ENCODE measurements around the gene EDC4. TPM values are rescaled to one million over a fixed set of nuclear protein-coding genes. Genes with fewer than 3 reads are reported as not detected.

EDC4 gene
- total RNA-seq, 2 donors from 2014 or later = 58.6 to 96.5 TPM

GRCh38 chr16:67928147-67928546 is 55.3 kb downstream of the EDC4 start:
- TF ChIP-seq CTCF (IDR thresholded peaks at IDR 0.05) = no peak
- H3K4me3 ChIP-seq = no peak overlapping the region
- H3K27me3 ChIP-seq = no peaks in the 10 kb centered on the region
- no peaks in the 10 kb centered on the region for H3K4me1 ChIP-seq
- no peak overlapping the region for H3K27ac ChIP-seq
- H3K36me3 ChIP-seq = no peaks in the 10 kb centered on the region
- DNase-seq = no peak
- intact Hi-C loops (cut with DNase I) = loop anchor here (2.0 to 10.0 kb wide), 3 partner anchors 45 to 251 kb away; no protein-coding TSS in a partner anchor
- H3K9me3 ChIP-seq = no peaks in the 10 kb centered on the region
- peak overlapping the region in 1 of 2 donors; percentile 49 for H3K9ac ChIP-seq (ENCODE audit: low read depth in 2 of 2, low read length in 2 of 2)

DNA sequence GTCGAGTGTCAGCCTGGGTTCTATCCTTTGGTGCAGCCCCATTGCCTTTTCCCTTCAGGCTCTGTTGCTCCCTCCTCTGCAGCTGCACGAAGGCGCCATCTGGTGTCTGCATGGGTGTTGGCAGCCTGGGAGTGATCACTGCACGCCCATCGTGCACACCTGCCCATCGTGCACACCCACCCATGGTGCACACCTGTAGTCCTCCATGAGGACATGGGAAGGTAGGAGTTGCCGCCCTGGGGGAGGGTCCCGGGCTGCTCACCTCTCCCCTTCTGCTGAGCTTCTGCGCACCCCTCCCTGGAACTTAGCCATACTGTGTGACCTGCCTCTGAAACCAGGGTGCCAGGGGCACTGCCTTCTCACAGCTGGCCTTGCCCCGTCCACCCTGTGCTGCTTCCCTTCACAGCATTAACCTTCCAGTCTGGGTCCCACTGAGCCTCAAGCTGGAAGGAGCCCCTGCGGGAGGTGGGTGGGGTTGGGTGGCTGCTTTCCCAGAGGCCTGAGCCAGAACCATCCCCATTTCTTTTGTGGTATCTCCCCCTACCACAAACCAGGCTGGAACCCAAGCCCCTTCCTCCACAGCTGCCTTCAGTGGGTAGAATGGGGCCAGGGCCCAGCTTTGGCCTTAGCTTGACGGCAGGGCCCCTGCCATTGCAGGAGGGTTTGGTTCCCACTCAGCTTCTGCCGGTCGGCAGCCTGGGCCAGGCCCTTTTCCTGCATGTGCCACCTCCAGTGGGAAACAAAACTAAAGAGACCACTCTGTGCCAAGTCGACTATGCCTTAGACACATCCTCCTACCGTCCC is 55.9 kb downstream of the EDC4 start:
- DNase-seq = peak; percentile 84
- Histone ChIP-seq H3K4me3 (no peak overlapping the region), H3K27me3 (no peaks in the 10 kb centered on the region), H3K9ac (ENCODE audit: low read depth in 2 of 2, low read length in 2 of 2) (peak overlapping the region in 1 of 2 donors; percentile 49), H3K9me3 (no peaks in the 10 kb centered on the region), H3K27ac (no peak overlapping the region), H3K4me1 (no peaks in the 10 kb centered on the region), H3K36me3 (no peaks in the 10 kb centered on the region)
- intact Hi-C loops (cut with DNase I) = loop anchor here (2.0 to 10.0 kb wide), 3 partner anchors 46 to 251 kb away; no protein-coding TSS in a partner anchor
- peak; percentile 85 for TF ChIP-seq CTCF (IDR thresholded peaks at IDR 0.05)

GRCh38 chr16:67930191-67930590 is 57.3 kb downstream of the EDC4 start:
- no peak overlapping the region for H3K27ac ChIP-seq
- no peak for DNase-seq
- no peak for TF ChIP-seq CTCF (IDR thresholded peaks at IDR 0.05)
- no peaks in the 10 kb centered on the region for H3K27me3 ChIP-seq
- no peaks in the 10 kb centered on the region for H3K36me3 ChIP-seq
- peaks cover 3% of the 10 kb centered on the region for H3K4me1 ChIP-seq
- no peak overlapping the region for H3K9ac ChIP-seq (ENCODE audit: low read depth in 2 of 2, low read length in 2 of 2)
- H3K4me3 ChIP-seq = no peak overlapping the region
- no peaks in the 10 kb centered on the region for H3K9me3 ChIP-seq
- intact Hi-C loops (cut with DNase I) = no loop called here

GRCh38 chr16:67930678-67931211 is 57.9 kb downstream of the EDC4 start:
- Histone ChIP-seq H3K9me3 (no peaks in the 10 kb centered on the region), H3K4me3 (no peak overlapping the region), H3K36me3 (no peaks in the 10 kb centered on the region), H3K27ac (no peak overlapping the region), H3K27me3 (no peaks in the 10 kb centered on the region), H3K4me1 (peaks cover 6% of the 10 kb centered on the region), H3K9ac (ENCODE audit: low read depth in 2 of 2, low read length in 2 of 2) (no peak overlapping the region)
- DNase-seq = no peak
- TF ChIP-seq CTCF (IDR thresholded peaks at IDR 0.05) = no peak
- intact Hi-C loops (cut with DNase I) = no loop called here

Other genes starting within 250 kb of the EDC4 start
- 1 to 10 TPM; 1.9 to 2.5 TPM for gene CARMIL2, start 227.9 kb upstream of the EDC4 start, total RNA-seq
- 10 to 100 TPM; 11.8 to 27.5 TPM for gene ACD, start 212.8 kb upstream of the EDC4 start, total RNA-seq
- gene PARD6A, start 212.1 kb upstream of the EDC4 start, total RNA-seq = 10 to 100 TPM in 1 of 2 donors, 1 to 10 TPM in 1; 4.6 to 10.3 TPM
- gene ENKD1, start 206.3 kb upstream of the EDC4 start, total RNA-seq = 10 to 100 TPM in 1 of 2 donors, 1 to 10 TPM in 1; 9.1 to 13.0 TPM
- 1 to 10 TPM; 1.1 to 1.4 TPM for gene C16orf86, start 206.2 kb upstream of the EDC4 start, total RNA-seq
- gene GFOD2, start 153.7 kb upstream of the EDC4 start, total RNA-seq = 10 to 100 TPM; 22.1 to 33.8 TPM
- gene RANBP10, start 66.5 kb upstream of the EDC4 start, total RNA-seq = 10 to 100 TPM; 14.7 to 22.5 TPM
- gene TSNAXIP1, start 66.2 kb upstream of the EDC4 start, total RNA-seq = under 1 TPM; 0.13 to 0.30 TPM
- gene THAP11, start 30.7 kb upstream of the EDC4 start, total RNA-seq = 10 to 100 TPM; 22.0 to 33.2 TPM
- gene NUTF2, start 26.1 kb upstream of the EDC4 start, total RNA-seq = 100 to 1,000 TPM in 1 of 2 donors, 10 to 100 TPM in 1; 58.3 to 108 TPM
- gene CENPT, start 25.4 kb upstream of the EDC4 start, total RNA-seq = 10 to 100 TPM; 25.6 to 38.9 TPM
- under 1 TPM; 0.93 to 0.96 TPM for gene NRN1L, start 11.8 kb downstream of the EDC4 start, total RNA-seq
- gene PSKH1, start 20.2 kb downstream of the EDC4 start, total RNA-seq = 10 to 100 TPM; 24.5 to 34.7 TPM
- gene CTRL, start 58.8 kb downstream of the EDC4 start, total RNA-seq = 1 to 10 TPM in 1 of 2 donors, under 1 TPM in 1; 0.64 to 2.2 TPM
- 100 to 1,000 TPM; 120 to 124 TPM for gene PSMB10, start 63.8 kb downstream of the EDC4 start, total RNA-seq
- gene LCAT, start 71.1 kb downstream of the EDC4 start, total RNA-seq = 1 to 10 TPM; 3.4 to 3.6 TPM
- gene SLC12A4, start 95.6 kb downstream of the EDC4 start, total RNA-seq = 10 to 100 TPM in 1 of 2 donors, 1 to 10 TPM in 1; 8.7 to 17.0 TPM
- not detected for gene DPEP3, start 107.4 kb downstream of the EDC4 start, total RNA-seq
- under 1 TPM; 0.88 to 0.96 TPM for gene DPEP2, start 126.4 kb downstream of the EDC4 start, total RNA-seq
- gene DPEP2NB, start 142.9 kb downstream of the EDC4 start, total RNA-seq = not detected
- 10 to 100 TPM in 1 of 2 donors, 1 to 10 TPM in 1; 6.8 to 10.7 TPM for gene DDX28, start 150.2 kb downstream of the EDC4 start, total RNA-seq
- gene DUS2, start 150.2 kb downstream of the EDC4 start, total RNA-seq = 10 to 100 TPM; 13.1 to 24.6 TPM
- 10 to 100 TPM; 22.5 to 29.3 TPM for gene NFATC3, start 212.3 kb downstream of the EDC4 start, total RNA-seq

All from colonic mucosa (tissue), 4 donors.